ENCODE measurements around the gene PNPLA5. TPM values are rescaled to one million over a fixed set of nuclear protein-coding genes. Genes with fewer than 3 reads are reported as not detected.
A peak's percentile ranks its signal among the peaks of the same experiment; 100 is the strongest.
"Not testable (repeated sequence)": the region's sequence is repeated elsewhere in the genome, so short reads cannot be mapped to it uniquely, and the experiment has no call there.

Gene PNPLA5
- total RNA-seq, 1 experiment from 2014 or later: not detected

DNA sequence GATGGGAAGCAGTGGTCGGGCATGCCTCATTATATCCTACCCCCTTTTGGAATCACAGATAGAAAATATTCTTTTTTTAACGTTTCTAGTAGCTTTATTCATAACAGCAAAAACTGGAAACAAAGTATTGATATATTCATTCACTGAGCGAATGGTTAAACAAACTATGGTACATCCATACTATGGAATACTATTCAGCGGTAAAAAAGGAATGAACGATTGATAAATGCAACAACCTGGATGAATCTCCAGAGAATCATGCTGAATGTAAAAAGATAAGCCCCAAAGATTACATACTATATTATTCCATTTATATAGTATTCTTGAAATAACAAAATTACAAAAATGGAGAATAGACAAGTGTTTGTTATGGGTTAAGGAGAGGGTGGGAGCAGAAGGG is 22.0 kb downstream of the PNPLA5 start:
- DNase-seq: no peak
- no peaks in the 10 kb centered on the region for H3K36me3 ChIP-seq
- 0 out of 2 replicates have a peak, but pooled peaks cover 2% of the 10 kb centered on the region for H3K9me3 ChIP-seq
- peaks cover 7% of the 10 kb centered on the region for H3K27me3 ChIP-seq
- no peak overlapping the region for H3K4me3 ChIP-seq

DNA sequence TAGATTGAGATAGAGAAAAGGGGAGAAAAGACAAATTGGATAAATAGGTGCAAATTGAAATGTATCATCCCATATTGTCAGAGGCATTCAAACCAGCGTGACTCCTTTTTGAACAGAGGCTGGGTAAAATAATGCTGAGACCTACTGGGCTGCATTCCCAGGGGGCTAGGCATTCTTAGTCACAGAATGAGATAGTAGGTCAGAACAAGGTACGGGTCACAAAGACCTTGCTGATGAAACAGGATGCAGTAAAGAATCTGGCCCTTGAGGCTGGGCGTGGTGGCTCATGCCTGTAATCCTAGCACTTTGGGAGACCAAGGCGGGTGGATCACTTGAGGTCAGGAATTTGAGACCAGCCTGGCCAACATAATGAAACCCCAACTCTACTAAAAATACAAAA is 22.8 kb downstream of the PNPLA5 start:
- not testable (repeated sequence) for H3K9me3 ChIP-seq, H3K4me3 ChIP-seq, DNase-seq, H3K36me3 ChIP-seq
- H3K27me3 ChIP-seq: peaks cover 15% of the 10 kb centered on the region

DNA sequence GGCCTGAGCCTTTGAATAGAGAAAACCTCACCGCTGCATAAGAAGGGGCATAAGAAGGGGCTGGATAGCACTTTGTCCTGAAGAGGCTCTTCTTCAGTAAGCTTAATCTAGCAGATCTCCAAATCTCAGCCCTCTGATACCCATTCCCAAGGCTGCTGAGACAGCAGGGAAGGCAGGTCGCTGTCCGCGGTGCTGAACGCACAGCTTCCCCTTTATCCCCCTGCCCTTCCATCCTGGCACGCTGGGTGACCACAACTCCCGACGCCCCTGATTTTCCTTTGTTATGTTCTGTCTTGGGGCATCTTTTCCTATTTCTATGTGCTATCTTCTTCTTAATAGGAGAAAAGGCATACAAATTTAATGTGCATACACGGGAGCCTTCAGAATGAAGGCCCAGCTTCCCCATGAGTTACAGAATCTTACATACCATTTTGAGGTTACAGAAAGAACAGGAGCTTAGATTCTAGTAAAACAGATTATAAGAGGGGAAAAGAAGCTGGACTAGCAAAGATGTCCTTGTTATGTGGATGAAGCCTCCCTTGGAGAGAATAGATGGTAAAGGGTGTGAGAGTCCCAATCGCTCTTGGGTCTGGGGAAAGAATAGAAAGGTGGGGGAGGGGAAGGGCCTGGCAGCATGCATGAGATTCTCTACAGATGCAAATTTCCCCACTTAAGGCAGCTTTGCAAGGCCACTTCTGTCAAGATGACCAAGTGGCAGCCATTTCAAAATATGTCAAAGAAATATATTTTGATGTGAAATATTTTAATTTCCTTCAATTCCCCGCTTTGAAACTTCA is 23.8 kb downstream of the PNPLA5 start:
- Histone ChIP-seq H3K27me3 (peaks cover 22% of the 10 kb centered on the region), H3K4me3 (no peak overlapping the region), H3K9me3 (0 out of 2 replicates have a peak, but pooled peaks cover 2% of the 10 kb centered on the region), H3K36me3 (no peaks in the 10 kb centered on the region)
- DNase-seq: peak; percentile 42

DNA sequence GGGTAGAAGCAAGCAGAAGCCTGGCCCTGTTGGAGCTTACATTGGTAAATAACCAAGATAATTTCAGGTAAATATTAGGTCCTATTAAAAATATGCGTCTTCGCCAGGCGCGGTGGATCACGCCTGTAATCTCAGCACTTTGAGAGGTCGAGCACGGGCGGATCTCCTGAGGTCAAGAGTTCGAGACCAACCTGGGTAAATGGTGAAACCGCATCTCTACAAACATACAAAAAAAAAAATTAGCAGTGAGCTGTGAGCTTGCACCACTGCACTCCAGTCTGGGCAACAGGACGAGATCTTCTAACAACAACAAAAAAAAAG is 29.0 kb downstream of the PNPLA5 start:
- DNase-seq: no peak
- H3K4me3 ChIP-seq: no peak overlapping the region

DNA sequence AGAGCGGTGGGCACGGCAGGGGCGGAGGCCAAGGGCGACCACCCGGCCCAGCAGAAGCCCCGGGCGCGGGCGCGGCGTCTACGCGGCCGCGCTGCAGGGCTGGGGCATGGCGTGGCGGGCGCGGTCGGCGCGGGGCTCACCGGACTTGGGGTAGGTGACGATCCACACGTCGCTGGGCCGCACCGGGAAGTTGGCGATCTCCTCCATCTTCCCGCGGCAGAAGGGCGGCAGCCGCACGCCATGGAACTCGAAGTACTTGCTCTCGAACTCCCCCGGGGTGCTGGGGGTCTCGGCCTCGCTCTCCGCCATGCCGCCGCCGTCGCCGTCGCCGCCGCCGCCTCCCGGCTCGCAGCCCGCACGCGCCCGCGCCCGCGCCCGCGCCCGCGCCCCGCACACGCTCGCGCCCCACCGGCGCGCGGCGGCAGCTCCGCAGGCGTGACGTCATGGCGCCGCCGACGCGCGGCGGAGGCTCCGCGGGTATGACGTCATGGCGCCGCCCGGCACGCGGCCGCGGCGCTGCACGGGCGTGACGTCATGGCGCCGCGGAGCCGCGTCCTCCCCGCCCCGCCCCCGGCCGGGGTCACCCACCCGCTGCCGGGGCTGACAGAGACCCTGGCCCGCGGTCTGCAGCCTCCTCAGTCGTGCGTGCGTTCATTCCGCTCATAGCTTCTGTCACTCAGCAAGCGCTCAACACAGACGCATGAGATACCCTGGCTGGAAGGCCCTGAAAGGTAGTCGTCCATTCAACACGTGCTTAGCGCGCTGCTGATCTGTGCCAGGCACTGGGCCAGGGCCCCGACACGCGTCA is 29.5 kb downstream of the PNPLA5 start, which contains the start of gene SULT4A1:
Gene SULT4A1 (minus strand): TSS at position 440 of the 808 bp plus-strand sequence. CDS start 131 bp downstream, at position 309.
- H3K27me3 ChIP-seq: peaks cover 32% of the 10 kb centered on the region
- H3K4me3 ChIP-seq: no peak within 1 kb of the TSS
- H3K36me3 ChIP-seq: no peaks in the 10 kb centered on the region
- H3K9me3 ChIP-seq: no peaks in the 10 kb centered on the region
- peak; percentile 20 for DNase-seq

More for the DNA sequence above, 29.0 kb downstream of the PNPLA5 start:
- peaks cover 32% of the 10 kb centered on the region for H3K27me3 ChIP-seq
- no peaks in the 10 kb centered on the region for H3K36me3 ChIP-seq
- H3K9me3 ChIP-seq: no peaks in the 10 kb centered on the region

DNA sequence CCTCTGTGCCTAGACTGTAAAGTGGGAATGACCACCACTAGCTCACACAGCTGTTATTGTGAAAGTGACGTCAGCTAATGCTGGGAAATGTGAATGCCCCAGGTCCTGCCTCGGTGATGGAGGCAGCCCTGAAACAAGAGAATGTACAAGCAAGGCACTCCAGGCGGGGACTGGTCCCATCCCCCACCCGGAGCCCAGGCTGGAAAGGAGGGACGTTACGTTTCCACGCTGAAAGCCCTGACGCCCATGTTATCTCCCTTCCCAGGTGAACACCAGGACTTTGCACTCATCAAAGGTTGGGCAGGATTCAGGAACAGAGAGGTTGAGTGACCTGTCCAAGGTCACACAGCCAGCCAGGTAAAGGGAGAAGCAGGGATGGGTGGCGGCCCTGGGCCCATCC is 30.3 kb downstream of the PNPLA5 start:
- H3K27me3 ChIP-seq: peaks cover 32% of the 10 kb centered on the region
- no peaks in the 10 kb centered on the region for H3K9me3 ChIP-seq
- H3K36me3 ChIP-seq: no peaks in the 10 kb centered on the region
- H3K4me3 ChIP-seq: no peak overlapping the region
- no peak for DNase-seq

DNA sequence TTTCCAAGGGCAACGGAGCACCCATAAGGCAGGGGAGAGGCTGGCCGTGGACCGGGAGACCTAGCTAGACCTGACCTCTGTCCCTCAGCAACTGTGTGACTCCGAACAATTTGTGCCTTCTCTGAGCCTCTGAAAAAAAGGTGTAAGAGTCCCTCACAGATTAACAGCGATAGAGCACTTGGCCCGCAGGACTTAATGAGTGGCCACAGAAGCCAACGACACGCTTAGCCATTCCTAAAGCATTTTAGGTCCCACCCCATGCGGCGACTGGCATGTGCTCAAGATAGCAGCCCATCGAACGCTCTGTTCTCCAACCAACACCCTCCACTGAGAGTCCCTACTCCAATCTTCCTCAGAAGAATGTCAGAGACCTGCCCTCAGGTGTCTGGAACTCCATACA is 31.0 kb downstream of the PNPLA5 start:
- H3K4me3 ChIP-seq: no peak overlapping the region

DNA sequence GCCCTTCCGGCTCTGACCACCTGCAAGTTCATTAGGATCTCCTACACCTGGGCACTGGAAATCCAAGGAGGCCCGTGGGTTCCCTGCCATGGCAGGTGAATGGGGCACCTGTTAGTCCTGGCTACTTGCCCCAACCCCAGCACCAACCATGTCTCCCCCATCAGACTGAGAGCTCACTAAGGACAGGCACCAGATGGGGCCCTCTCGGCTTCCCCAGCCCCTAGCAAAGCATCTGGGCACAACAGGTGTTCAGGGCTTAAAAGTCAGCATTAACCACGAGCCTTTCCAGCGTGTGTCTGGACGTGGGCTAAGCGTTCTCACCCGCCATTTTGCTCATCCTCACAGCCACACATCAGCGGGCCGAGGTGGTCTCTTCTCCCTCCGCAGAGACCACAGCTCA is 31.7 kb downstream of the PNPLA5 start:
- no peaks in the 10 kb centered on the region for H3K9me3 ChIP-seq
- no peak for DNase-seq
- H3K4me3 ChIP-seq: no peak overlapping the region
- no peaks in the 10 kb centered on the region for H3K36me3 ChIP-seq
- H3K27me3 ChIP-seq: peaks cover 25% of the 10 kb centered on the region

More for the DNA sequence above, 31.0 kb downstream of the PNPLA5 start:
- H3K36me3 ChIP-seq: no peaks in the 10 kb centered on the region
- no peak for DNase-seq
- H3K9me3 ChIP-seq: no peaks in the 10 kb centered on the region
- peaks cover 30% of the 10 kb centered on the region for H3K27me3 ChIP-seq

DNA sequence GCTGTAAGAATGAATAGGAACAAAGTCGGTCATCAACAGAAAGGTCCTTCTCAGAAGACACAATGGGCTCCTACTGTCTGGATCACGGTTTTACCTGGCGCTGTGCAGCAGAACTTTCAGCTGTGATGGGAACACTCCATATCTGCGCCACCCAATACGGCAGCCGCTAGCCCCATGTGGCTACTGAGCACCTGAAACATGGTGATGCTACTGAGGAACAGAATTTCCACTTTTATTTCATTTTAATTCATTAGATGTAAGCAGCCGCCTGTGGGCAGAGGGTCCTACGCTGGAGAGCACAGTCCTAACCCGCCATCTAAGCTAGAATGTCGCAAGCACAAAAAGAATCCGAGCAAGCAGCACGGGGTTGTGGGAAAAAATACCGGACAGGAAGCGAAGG is 32.2 kb downstream of the PNPLA5 start:
- Histone ChIP-seq H3K36me3 (no peaks in the 10 kb centered on the region), H3K9me3 (no peaks in the 10 kb centered on the region), H3K4me3 (no peak overlapping the region), H3K27me3 (peaks cover 23% of the 10 kb centered on the region)
- DNase-seq: no peak

DNA sequence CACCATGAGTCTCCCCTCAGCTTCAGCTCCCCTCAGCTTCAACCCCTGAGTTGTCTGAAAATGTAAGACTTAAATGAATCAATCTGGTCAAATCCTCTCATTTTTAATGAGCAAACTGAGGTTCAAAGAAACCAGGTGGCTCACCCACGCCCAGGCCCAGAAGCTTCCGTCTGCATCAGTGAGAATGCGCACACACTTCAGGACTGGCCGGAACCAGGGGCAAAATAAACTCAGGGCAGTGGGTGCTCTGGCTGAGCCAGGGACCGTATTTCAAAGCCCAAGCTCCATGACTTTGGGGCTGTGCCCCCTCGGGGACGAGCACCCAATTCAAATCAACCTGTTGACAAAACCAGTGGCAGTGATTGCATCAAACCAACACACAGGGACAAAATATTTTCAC is 32.6 kb downstream of the PNPLA5 start:
- no peak for DNase-seq
- Histone ChIP-seq H3K27me3 (peaks cover 18% of the 10 kb centered on the region), H3K9me3 (no peaks in the 10 kb centered on the region), H3K4me3 (no peak overlapping the region), H3K36me3 (no peaks in the 10 kb centered on the region)

DNA sequence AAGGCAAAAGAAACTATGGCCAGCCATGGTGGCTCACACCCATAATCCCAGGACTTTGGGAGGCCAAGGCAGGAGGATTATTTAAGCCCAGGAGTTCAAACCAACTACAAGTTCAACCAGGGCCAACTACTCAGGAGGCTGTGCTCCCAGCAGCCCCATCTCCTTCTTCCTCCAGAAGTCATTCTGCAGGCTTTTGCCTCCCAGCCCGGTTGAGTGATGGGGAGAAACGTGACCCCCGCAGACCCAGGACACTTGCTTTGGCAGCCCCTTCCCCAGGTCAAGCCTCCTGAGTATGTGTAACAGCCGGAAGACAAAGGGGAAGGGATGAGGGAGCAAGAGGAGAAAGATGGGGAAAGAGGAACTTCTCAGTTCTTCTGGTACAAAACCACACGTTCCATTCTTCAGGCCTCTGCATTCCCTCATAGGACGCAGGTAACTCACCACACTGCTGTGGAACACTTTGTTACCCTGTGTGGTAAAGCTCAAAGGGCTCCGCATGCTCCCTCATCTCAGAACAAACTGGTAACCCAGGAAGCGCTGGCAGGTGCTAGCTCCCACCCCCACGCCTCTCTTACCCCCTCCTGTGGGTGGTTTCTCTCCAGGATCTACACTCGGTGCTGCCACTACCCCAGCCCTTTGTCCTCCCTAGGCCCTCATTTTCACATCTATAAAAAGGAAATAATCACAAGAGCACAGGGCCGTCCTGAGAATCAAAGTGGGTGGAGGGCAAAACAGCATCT is 33.5 kb downstream of the PNPLA5 start:
- Histone ChIP-seq H3K36me3 (no peaks in the 10 kb centered on the region), H3K4me3 (no peak overlapping the region), H3K27me3 (peaks cover 11% of the 10 kb centered on the region), H3K9me3 (no peaks in the 10 kb centered on the region)
- no peak for DNase-seq

DNA sequence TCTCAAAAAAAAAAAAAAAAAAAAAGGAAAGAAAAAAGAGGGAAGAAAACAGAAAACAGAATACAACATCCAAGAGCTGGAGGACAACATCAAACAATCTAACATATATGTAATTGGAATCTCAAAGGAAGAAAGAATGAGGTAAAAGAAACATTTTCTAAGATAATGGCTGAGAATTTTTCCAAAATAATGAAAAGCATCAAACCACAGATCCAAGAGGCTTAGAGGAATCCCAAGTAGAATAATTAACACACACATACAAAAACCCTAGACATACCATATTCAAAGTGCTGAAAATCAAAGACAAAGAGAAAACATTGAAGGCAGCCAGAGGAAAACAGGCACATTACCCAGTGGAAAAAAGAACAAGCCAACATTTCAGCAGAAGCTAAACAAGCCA is 34.4 kb downstream of the PNPLA5 start:
- DNase-seq: no peak
- no peaks in the 10 kb centered on the region for H3K36me3 ChIP-seq
- no peak overlapping the region for H3K4me3 ChIP-seq
- H3K9me3 ChIP-seq: no peaks in the 10 kb centered on the region
- peaks cover 10% of the 10 kb centered on the region; the same call in 1 of the 2 replicates for H3K27me3 ChIP-seq

DNA sequence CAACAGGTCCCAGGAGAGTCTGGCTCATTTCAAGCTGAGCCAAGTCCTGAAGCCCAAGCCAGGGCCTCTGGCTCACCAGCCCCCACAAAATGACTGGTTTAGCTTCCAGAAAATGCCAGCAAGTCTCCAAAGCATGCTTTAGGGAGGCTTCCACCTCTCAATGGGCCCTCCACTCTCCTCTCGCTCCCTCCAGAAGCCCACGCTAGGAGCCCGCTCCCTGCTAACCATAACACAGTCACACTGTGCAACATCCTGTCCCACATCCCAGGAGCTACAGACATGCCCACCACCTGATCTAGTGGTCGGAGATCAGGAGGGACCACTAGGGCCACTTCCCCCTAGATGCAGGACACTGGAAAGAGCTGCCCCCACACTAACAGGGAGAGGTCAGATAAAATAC is 36.4 kb downstream of the PNPLA5 start:
- Histone ChIP-seq H3K27me3 (no peaks in the 10 kb centered on the region), H3K9me3 (no peaks in the 10 kb centered on the region), H3K4me3 (no peak overlapping the region), H3K36me3 (no peaks in the 10 kb centered on the region)
- DNase-seq: no peak

DNA sequence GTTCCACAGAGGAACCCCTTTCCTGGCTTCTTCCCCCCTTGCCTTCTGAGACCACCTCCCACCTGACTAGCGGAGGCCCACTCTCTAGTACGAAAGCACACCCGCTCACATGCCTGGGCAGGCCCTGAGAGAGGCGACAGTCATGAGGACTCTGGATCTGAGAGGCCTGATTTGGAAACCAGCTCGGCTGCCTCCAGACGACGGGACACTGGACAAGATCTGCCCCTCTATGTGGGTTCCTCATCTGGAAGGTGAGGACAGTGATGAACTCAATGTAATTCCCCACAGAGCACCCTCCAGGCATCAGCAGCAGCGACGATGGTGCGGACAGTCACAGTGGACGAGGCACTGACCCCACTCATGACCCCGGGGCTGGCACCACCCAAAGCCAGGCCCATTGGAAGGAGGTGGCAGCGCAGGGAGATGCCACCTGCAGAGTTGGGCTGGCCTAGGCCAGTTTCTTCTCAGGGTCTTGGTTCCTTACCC is 37.0 kb downstream of the PNPLA5 start:
- Histone ChIP-seq H3K9me3 (no peaks in the 10 kb centered on the region), H3K27me3 (no peaks in the 10 kb centered on the region), H3K4me3 (no peak overlapping the region), H3K36me3 (no peaks in the 10 kb centered on the region)
- no peak for DNase-seq

DNA sequence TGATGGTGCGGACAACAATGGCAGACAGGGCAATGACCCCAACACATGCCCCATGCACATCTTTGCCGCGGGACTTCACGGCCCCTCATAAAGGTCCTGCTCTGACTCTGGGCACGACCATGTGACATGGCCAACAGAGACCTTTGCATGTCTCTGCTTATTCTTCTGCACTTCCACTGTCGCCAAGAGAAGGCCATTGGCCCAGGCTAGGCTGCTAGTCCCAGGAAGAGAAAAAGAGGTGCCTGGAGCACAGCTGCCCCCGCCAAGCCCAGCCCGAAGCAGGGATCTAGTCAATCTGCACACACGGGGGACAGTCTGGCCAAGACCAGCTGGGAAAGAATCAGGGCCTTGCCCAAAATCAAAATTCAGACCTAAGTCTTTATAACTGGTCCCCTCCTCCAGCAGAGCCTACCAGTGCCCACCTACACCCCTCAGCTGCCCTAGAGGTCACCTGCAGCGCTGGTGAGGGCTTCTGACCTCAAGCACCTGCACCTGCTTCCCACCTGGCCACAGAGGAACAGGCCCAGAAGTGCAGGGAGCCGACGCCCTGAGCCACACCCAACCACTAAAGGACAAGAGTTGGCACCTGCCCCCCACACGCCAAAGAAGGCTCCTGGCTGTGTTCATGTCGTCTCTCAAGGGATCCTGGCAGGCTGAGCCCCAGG is 37.6 kb downstream of the PNPLA5 start:
- DNase-seq: no peak
- Histone ChIP-seq H3K27me3 (no peaks in the 10 kb centered on the region), H3K36me3 (no peaks in the 10 kb centered on the region), H3K4me3 (no peak overlapping the region), H3K9me3 (no peaks in the 10 kb centered on the region)

DNA sequence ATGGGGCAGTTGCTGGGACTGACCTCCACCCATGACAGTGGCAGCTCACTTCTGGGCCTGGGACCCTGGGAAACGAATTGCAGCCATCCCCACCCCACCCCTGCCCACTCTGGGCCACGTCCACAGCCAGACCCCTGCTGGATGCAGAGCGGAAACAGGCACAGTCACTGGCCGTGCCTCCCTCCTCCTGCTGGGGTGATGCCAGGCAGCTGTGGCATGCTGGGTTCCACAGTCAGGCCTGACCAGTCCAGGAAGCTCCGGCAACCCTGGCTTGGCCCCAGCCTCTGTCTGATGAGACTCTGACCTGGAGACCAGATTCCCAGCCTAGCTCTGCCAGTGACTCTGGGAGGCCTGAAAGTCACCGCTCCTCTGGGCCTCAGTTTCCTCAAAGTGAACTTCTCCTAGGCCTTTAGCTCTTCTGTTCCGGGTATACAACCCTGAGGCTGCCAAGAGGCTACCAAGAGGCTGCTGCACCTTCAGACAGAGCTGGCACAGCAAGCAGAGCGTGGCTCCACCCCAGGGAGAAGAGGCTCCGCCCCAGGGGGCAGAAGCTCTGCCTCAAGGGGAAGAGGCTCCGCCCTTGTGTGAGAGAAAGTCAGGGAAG is 38.4 kb downstream of the PNPLA5 start:
- no peaks in the 10 kb centered on the region for H3K9me3 ChIP-seq
- no peak overlapping the region for H3K4me3 ChIP-seq
- no peaks in the 10 kb centered on the region for H3K36me3 ChIP-seq
- DNase-seq: peak; percentile 39
- H3K27me3 ChIP-seq: no peaks in the 10 kb centered on the region
